K562 (cell line): Measurements from ENCODE around the gene GNAT2. TPM values are rescaled to one million over a fixed set of nuclear protein-coding genes. Genes with fewer than 3 reads are reported as not detected.

Experiments
- CXXC5 ChIP-seq: fragments of 250-450 bp; sonication (Bioruptor Pico); IDR thresholded peaks from 2 replicates; pipeline ENCODE4 v1.8.0; 2022; ENCODE audit warnings: inconsistent platforms, mild to moderate bottlenecking, moderate library complexity
- GATAD2B ChIP-seq: fragments of 450-650 bp; IDR thresholded peaks from 2 replicates; pipeline ENCODE4 v1.6.1; 2017; ENCODE audit warnings: mild to moderate bottlenecking, borderline replicate concordance
- JUNB ChIP-seq: fragments of 450-650 bp; formaldehyde crosslinking; conservative IDR thresholded peaks from 2 replicates; pipeline ENCODE4 v1.4.0; 2020; ENCODE audit warnings: mild to moderate bottlenecking
- KAT7 ChIP-seq: sonication (generic); formaldehyde crosslinking; IDR thresholded peaks from 2 replicates; pipeline ENCODE4 v1.8.0; 2022; ENCODE audit warnings: missing genetic modification reagents, mild to moderate bottlenecking, borderline replicate concordance
- KDM2B ChIP-seq: fragments of 250-450 bp; sonication (Bioruptor Pico); IDR thresholded peaks from 2 replicates; pipeline ENCODE4 v1.8.0; 2021; ENCODE audit warnings: mild to moderate bottlenecking, moderate library complexity
- MEF2A ChIP-seq: IDR thresholded peaks from 2 replicates; pipeline ENCODE4 v1.6.1; 2011; ENCODE audit warnings: low read depth, mild to moderate bottlenecking, low read length, moderate library complexity; ENCODE audit not compliant: control insufficient read depth
- MLX ChIP-seq, 2 experiments: fragments of 450-650 bp in 1 of 2; sonication (generic) in 1 of 2; formaldehyde crosslinking; conservative IDR thresholded peaks; 2 replicates each; pipeline versions ENCODE4 v1.4.0 to v1.8.1; 2020 to 2022; ENCODE audit warnings: mild to moderate bottlenecking in 1 of 2, missing genetic modification reagents in 1 of 2
- MNT ChIP-seq, 2 experiments: fragments of 450-650 bp; conservative IDR thresholded peaks; 2 replicates each; pipeline ENCODE4 v1.6.1; 2017; ENCODE audit warnings: mild to moderate bottlenecking in 2 of 2, moderate library complexity in 2 of 2
- NFIX ChIP-seq: fragments of 250-450 bp; sonication (Bioruptor Pico); IDR thresholded peaks from 2 replicates; pipeline ENCODE4 v1.4.0; 2020; ENCODE audit warnings: low read depth, mild to moderate bottlenecking, moderate library complexity
- NR2C2 ChIP-seq, 2 experiments: fragments of 200-800 bp in 1 of 2; sonication (Bioruptor generic) in 1 of 2; sonication (generic) in 1 of 2; formaldehyde crosslinking in 1 of 2; IDR thresholded peaks; 2 replicates each; pipeline versions ENCODE4 v1.6.1 to v1.8.0; 2016 to 2022; ENCODE audit warnings: mild to moderate bottlenecking in 1 of 2, missing compliant biosample characterization in 1 of 2, missing genetic modification characterization in 1 of 2, missing genetic modification reagents in 1 of 2
- NRF1 ChIP-seq, 2 experiments: fragments of 450-650 bp; IDR thresholded peaks in 1 of 2; conservative IDR thresholded peaks in 1 of 2; 2 replicates each; pipeline ENCODE4 v1.6.1; 2014; ENCODE audit warnings: mild to moderate bottlenecking in 2 of 2
- RB1 ChIP-seq: fragments of 450-650 bp; IDR thresholded peaks from 2 replicates; pipeline ENCODE4 v1.6.1; 2017; ENCODE audit warnings: low read depth, mild to moderate bottlenecking
- RBM17 ChIP-seq: fragments of 200-400 bp; formaldehyde crosslinking; IDR thresholded peaks from 2 replicates; pipeline ENCODE4 v1.6.1; 2017; ENCODE audit warnings: low read depth, mild to moderate bottlenecking, low read length, borderline replicate concordance
- RBM22 ChIP-seq: fragments of 200-400 bp; formaldehyde crosslinking; IDR thresholded peaks from 2 replicates; pipeline ENCODE4 v1.6.1; 2018; ENCODE audit warnings: low read length, low read depth; ENCODE audit not compliant: poor library complexity, severe bottlenecking
- RNF2 ChIP-seq: sonication (generic); IDR thresholded peaks from 2 replicates; pipeline ENCODE4 v1.6.1; 2016
- SMARCA4 ChIP-seq: fragments of 450-650 bp; IDR thresholded peaks from 2 replicates; pipeline ENCODE4 v1.6.1; 2016
- THRA ChIP-seq: fragments of 450-650 bp; IDR thresholded peaks from 2 replicates; pipeline ENCODE4 v1.6.1; 2017; ENCODE audit warnings: mild to moderate bottlenecking, moderate library complexity
- ZNF274 ChIP-seq: IDR thresholded peaks from 2 replicates; pipeline ENCODE4 v1.6.1; 2011; ENCODE audit warnings: low read depth, mild to moderate bottlenecking, low read length, moderate library complexity, borderline replicate concordance
- ZNF717 ChIP-seq: fragments of 250-450 bp; sonication (Bioruptor Pico); IDR thresholded peaks from 2 replicates; pipeline ENCODE4 v1.5.0; 2021
- polyA plus RNA-seq, 8 experiments: library from polyadenylated mRNA; depleted of rRNA in 4 of 8; stranded (reverse) in 5 of 8; unstranded in 3 of 8; fragments of >200 nt; fragmentation: Nextera tagmentation in 2 of 8; fragmentation: Illumina TruSeq in 1 of 8; extraction: Ambion mirVana in 2 of 8; extraction: Trizol in 1 of 8; gene quantifications; 2 replicates each; pipeline versions ENCODE4 v1.2.1 to v1.2.3, GENCODE V29; 2011 to 2014; ENCODE audit warnings: inconsistent platforms in 1 of 8, missing spikeins in 1 of 8
- total RNA-seq, 7 experiments: library from RNA; depleted of rRNA in 6 of 7; stranded (reverse); fragments of >200 nt in 6 of 7; fragmentation: Illumina TruSeq in 2 of 7; extraction: Trizol in 2 of 7; gene quantifications; 2 replicates each; pipeline versions ENCODE4 v1.2.1 to v1.2.3, GENCODE V29; 2011 to 2021; ENCODE audit warnings: low replicate concordance in 1 of 7
- TF ChIP-seq, protein P1 (sequence below): sonication (generic); formaldehyde crosslinking; IDR thresholded peaks from 2 replicates; pipeline ENCODE4 v1.9.0; 2022; ENCODE audit warnings: mild to moderate bottlenecking, missing genetic modification reagents
- TF ChIP-seq, protein P2 (sequence below): sonication (generic); formaldehyde crosslinking; IDR thresholded peaks from 2 replicates; pipeline ENCODE4 v1.8.1; 2023; ENCODE audit warnings: mild to moderate bottlenecking, missing genetic modification reagents

The GNAT2 gene
- total and polyA plus RNA-seq, 9 of the 15 experiments (the other 6 are each of a cell fraction or from before 2014, with no cell fraction given): 0.06 to 0.52 (median 0.24) TPM; not detected in 1

DNA sequence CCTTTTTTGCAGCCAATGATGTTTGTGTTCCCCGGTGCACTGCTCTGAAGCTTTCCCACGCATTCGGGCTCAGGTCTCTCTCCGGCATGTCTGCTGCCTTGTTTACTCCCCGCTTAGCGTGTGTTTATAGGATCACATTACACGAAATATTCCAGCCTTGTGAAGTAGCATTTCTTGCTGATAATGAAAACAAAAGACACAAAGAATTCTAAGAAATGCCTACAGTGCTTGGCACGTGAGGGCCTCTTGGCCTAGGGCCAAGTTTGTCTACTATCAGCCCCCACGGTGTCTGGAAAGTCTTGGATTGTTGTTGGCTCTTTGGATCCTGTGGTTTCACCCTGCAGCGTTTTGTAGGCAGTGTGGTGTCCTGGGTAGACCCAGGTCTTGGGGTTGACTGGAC, 25.3 kb upstream of the GNAT2 start (continued):
- TF ChIP-seq RBM17: no peak
- TF ChIP-seq CXXC5 (CRISPR knock-in tag): peak; percentile 43
- TF ChIP-seq NRF1 (conservative IDR thresholded peaks at IDR 0.05 in 1 of 2, IDR thresholded peaks at IDR 0.05 in 1 of 2): no peak
- 0 out of 2 replicates have a peak, but pooled peaks have one; percentile 26 for TF ChIP-seq RB1
- TF ChIP-seq, protein P1, sequence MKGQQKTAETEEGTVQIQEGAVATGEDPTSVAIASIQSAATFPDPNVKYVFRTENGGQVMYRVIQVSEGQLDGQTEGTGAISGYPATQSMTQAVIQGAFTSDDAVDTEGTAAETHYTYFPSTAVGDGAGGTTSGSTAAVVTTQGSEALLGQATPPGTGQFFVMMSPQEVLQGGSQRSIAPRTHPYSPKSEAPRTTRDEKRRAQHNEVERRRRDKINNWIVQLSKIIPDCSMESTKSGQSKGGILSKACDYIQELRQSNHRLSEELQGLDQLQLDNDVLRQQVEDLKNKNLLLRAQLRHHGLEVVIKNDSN (CRISPR knock-in tag): peak; percentile 69
- TF ChIP-seq THRA: no peak
- TF ChIP-seq NFIX (CRISPR knock-in tag): peak; percentile 91
- no peak for TF ChIP-seq JUNB (CRISPR knock-in tag)
- TF ChIP-seq MEF2A: no peak
- no peak for TF ChIP-seq RNF2
- TF ChIP-seq MLX (CRISPR knock-in tag; conservative IDR thresholded peaks at IDR 0.05): no peak
- TF ChIP-seq, protein P2, sequence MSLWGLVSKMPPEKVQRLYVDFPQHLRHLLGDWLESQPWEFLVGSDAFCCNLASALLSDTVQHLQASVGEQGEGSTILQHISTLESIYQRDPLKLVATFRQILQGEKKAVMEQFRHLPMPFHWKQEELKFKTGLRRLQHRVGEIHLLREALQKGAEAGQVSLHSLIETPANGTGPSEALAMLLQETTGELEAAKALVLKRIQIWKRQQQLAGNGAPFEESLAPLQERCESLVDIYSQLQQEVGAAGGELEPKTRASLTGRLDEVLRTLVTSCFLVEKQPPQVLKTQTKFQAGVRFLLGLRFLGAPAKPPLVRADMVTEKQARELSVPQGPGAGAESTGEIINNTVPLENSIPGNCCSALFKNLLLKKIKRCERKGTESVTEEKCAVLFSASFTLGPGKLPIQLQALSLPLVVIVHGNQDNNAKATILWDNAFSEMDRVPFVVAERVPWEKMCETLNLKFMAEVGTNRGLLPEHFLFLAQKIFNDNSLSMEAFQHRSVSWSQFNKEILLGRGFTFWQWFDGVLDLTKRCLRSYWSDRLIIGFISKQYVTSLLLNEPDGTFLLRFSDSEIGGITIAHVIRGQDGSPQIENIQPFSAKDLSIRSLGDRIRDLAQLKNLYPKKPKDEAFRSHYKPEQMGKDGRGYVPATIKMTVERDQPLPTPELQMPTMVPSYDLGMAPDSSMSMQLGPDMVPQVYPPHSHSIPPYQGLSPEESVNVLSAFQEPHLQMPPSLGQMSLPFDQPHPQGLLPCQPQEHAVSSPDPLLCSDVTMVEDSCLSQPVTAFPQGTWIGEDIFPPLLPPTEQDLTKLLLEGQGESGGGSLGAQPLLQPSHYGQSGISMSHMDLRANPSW: no peak
- no peak for TF ChIP-seq GATAD2B
- no peak for TF ChIP-seq KAT7 (CRISPR knock-in tag)
- no peak for TF ChIP-seq KDM2B
- no peak for TF ChIP-seq SMARCA4
- no peak for TF ChIP-seq ZNF717 (CRISPR knock-in tag)
- no peak for TF ChIP-seq ZNF274
- no peak for TF ChIP-seq NR2C2 (CRISPR knock-in tag; IDR thresholded peaks at IDR 0.05)
- TF ChIP-seq NR2C2 (tag; IDR thresholded peaks at IDR 0.05): no peak
- 0 out of 4 replicates have a peak, but pooled peaks of 1 of the 2 experiments have one; percentile 21 for TF ChIP-seq MNT (conservative IDR thresholded peaks at IDR 0.05)
- TF ChIP-seq RBM22: no peak
